Stimulated activated CD4-positive, alpha-beta T cell treated with anti-CD3 and anti-CD28 coated beads, Interleukin-12 subunit alpha, Interleukin-12 subunit beta, amount 100 ng/mL, for 24 hours (primary cell): Measurements from ENCODE around the gene E2F7.
"Not testable (repeated sequence)": the region's sequence is repeated elsewhere in the genome, so short reads cannot be mapped to it uniquely, and the experiment has no call there.

Experiments
- DNase-seq, 2 experiments: peaks; one replicate each; pipeline ENCODE4 v3.0.0-alpha.2; 2020; ENCODE audit warnings: low read depth in 2 of 2

Gene E2F7, protein sequence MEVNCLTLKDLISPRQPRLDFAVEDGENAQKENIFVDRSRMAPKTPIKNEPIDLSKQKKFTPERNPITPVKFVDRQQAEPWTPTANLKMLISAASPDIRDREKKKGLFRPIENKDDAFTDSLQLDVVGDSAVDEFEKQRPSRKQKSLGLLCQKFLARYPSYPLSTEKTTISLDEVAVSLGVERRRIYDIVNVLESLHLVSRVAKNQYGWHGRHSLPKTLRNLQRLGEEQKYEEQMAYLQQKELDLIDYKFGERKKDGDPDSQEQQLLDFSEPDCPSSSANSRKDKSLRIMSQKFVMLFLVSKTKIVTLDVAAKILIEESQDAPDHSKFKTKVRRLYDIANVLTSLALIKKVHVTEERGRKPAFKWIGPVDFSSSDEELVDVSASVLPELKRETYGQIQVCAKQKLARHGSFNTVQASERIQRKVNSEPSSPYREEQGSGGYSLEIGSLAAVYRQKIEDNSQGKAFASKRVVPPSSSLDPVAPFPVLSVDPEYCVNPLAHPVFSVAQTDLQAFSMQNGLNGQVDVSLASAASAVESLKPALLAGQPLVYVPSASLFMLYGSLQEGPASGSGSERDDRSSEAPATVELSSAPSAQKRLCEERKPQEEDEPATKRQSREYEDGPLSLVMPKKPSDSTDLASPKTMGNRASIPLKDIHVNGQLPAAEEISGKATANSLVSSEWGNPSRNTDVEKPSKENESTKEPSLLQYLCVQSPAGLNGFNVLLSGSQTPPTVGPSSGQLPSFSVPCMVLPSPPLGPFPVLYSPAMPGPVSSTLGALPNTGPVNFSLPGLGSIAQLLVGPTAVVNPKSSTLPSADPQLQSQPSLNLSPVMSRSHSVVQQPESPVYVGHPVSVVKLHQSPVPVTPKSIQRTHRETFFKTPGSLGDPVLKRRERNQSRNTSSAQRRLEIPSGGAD

DNA sequence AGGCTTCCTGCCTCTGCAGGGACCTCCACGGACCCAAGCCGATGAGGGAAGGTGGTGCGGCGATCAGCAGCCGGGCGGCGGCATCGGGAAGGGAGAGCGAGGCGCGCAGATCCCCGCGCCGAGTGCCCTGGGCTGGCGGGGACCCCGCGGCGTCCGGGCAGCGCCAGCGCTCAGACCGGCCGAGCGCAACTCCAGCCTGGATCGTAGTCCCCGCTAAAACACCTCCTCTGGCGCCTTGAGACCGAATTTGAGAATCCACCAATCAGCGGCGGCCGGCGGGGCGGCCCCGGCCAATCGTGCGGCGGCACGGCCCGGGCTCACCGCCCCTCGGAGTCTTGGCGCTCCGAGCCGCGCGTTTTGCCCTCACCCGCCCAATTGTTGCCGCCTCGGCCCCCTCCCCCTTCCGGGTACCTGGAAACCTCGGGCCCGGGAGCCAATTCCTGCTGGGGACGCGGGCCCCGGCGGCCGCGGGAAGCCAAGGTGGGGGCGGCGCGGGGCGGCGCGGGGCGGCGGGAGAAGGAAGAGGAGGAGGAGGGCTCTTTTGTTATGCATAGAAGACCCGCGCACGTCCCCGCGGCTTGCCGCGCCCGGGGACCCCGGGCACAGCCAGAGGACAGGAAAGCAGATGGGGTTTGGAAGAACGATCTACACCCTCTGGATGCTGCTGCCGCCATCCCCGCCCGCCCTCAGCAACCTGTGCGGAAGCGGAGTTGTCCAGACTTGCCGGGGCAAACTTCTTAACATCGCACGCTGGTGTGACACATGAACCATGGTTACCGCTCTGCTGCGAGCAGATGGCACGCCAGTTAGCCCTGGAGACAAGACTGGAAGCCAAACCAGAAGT is at the start of gene E2F7:
Gene E2F7, minus strand, starts transcription at position 209 of the 844 bp plus-strand sequence. CDS start 934 bp downstream, outside the sequence.
- DNase-seq, result peak; percentile 72 to 85

DNA sequence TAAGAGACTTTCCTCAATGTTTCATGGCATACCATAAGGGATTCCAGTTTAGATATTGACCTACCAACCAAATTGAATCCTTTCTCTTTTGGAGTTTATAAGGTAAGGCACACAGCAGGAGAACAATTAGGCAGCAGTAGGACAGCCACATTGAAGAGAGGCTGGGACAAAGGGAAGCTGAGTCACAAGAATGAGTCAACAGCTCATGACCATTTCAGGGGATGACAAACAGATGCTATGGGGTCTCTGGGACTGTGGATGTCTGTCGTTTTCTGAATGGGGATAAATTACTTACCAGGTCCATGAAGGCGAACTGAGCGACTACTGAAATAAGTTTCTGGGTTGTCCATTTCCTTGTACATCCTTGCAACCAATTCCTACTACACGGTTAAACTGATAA is 48.6 kb upstream of the E2F7 start:
- DNase-seq, result no peak

DNA sequence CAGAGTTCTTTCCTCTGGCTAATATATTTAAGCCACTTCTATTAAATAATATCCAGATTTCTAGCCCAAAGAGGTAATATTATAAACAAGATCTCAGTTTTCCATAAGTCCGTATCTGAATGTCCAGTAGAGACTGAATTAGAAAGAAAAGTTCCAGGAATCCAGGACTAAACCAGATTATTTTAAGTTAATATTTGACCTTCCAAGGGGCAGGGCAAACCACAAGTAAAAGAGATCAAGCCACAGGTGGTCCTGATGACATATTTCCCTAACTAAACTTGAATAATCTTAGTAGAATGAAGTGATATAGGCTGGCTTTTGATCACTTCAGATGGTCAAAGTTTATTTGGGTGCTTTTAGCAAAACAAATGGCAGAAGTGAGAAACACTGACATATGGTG is 43.3 kb upstream of the E2F7 start:
- DNase-seq, result no peak

DNA sequence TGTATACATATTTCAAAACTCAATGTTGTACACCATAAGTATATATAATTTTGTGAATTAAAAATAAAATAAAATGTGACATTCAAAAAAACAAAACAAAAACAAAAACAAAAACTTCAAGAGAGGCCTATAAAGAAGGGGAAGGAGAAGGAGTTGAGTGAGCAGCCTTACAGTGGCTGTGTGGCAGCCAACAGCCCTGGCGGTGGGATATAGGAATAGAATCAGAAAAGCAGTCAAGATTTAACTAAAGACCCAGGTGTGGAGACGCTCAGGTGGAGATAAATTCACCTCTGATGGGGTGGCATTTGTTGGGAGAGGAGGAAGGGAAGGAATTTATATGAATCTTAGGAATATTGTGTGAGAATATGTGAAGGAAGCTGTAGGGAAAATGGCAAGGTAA is 41.8 kb upstream of the E2F7 start:
- no peak for DNase-seq

DNA sequence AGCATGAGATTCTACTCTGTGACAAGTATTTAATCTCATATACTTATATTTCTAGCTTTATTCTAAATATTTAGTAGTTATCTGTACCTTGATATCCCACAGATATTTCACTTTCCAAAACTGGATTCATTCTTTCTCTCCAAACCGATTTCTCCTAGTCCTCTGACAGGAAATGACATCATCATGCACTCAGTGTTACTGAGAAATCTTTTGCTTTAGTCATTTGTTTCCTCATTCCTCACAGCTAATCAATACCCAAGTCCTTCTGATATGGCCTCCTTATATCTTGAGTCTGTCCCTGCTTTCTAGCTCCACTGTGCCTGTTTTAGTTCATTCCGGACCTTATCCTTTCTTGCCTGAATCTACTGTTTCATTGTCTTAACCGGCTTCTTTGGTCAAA is 39.4 kb upstream of the E2F7 start:
- no peak for DNase-seq

DNA sequence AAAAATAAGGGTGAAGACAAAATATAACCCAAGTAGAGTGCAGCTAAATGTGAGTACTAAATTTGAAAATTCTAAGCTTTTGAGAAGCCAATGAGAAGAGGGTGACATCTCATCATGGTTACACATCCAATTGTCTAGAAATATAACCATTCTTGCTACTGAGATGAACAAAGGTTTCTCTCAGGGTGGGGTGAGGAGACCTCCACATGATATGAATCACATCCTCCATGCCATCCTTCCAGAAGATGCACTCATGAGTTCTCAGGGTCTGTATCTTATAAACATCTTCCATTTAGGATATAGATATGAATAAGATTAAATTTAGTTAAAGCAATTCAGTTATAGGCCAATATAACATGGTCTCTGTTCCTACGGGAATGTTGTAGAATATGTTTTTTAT is 38.9 kb upstream of the E2F7 start:
- DNase-seq, result no peak

DNA sequence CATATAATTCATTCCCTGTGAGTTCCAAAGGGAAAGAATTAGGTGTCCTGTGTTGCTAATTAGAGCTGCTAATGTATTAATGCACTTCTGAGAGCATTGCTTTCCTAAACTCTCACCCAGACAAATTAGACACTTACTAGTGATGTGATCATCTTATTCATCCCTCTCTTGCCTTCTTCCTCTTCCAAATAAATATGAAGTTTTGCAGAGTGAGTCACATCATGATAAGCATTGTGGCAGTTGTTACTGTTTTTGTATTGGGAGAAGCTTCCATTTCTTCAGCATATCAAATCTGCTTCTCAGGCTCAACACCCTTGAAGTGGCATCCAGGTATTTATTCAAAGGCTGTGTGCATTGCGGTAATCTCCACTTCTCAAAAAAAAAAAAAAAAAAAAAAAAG is 37.3 kb upstream of the E2F7 start:
- no peak for DNase-seq

DNA sequence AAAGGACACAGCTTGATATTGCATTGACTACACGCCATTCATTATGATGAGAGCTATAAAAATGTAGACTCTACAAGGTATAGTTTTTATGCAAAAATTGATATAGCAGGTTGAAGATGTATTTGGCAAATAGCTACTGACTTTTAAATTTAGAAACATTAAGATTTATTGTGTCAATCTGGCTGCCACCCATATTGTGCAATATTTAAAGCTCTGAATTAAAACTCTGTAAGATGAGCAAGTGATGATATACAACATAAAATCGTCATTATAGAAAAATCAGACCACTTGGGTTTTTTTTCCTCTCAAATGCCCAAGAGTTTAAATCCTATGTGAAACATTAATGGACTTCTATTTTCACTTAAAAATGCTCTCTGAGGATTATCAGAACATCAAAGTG is 36.8 kb upstream of the E2F7 start:
- no peak for DNase-seq

DNA sequence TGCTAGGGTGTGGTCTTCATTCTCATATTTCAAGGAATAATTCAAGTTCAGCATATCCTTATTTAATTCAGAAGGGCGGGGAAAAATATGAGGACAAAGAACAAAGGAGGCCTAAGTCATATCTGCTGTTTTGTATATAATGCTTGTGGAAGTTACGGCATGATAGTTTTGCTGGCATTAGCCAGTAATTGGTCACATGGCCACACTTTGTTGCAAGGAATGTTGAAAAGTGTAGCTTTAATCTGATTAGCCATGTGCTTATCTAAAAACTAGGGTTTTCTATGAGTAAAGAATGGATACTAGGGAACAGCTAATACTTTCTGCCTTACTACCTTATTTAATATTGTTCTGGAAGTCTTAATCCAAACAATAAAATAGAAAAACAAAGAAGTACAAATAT is 34.4 kb upstream of the E2F7 start:
- no peak for DNase-seq

DNA sequence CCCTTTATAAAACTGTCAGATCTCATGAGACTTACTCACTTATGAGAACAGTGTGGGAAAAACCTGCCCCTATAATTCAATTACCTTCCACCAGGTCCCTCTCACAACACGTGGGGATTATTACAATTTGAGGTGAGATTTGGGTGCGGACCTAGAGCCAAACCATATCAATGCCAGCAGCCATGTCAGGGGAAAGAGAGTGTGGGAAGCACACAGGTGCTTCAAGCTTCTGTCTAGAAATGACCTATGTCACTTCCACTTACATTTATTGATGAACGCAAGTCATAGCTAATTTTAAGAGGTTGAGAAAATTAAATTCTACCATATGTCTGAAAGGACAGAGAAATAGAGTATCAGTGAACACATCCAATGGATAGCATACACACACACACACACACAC is 32.5 kb upstream of the E2F7 start:
- no peak for DNase-seq

DNA sequence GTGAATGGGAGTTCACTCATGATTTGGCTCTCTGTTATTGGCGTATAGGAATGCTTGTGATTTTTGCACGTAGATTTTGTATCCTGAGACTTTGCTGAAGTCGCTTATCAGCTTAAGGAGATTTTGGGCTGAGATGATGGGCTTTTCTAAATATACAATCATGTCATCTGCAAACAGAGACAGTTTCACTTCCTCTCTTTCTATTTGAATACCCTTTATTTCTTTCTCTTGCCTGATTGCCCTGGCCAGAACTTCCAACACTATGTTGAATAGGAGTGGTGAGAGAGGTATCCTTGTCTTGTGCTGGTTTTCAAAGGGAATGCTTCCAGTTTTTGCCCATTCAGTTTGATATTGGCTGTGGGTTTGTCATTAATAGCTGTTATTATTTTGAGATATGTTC is 26.9 kb upstream of the E2F7 start:
- not testable (repeated sequence) for DNase-seq

DNA sequence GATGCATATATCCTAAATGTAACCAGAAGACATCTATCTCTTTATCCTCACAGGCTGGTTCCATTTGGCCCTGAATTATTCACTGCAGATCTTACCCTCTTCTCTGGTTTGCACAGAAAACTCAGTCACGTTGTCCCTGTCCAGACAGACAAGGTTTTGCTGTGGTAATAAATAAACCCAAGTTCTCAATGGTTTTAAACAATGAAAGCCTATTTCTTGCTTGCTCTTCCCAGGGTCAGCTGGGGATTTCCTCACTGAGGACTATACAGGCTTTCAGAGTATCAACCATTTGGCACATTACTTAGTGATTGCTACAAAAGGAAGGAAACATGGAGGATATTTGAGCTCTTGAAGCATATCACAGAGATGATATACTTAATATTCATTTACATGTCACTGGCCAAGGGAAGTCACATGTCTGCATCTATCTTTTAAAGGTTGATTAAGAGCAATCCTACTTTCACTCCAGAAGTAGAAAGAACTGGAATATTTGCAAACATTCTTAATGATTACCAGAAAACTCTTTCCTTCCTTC is 24.4 kb upstream of the E2F7 start:
- DNase-seq, result no peak

DNA sequence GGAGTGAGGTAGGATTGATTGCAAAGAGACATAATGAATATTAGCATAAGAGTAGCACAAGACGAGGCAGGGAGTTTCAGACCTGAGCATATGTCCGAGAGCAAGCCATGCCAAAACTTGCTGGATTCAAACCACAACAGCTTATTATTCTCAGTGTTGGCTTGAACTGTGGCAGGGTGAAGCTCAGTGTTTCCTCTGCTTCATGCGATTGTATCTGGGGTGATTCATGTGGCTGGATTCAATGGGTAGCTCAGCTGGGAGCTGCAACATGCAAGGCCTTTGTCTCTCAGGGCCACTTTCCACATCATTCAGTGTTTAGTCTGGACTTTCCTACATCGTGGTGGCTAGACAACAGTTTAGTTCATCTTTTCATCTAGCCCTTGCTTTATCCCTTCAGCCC is 22.1 kb upstream of the E2F7 start:
- DNase-seq, result no peak

DNA sequence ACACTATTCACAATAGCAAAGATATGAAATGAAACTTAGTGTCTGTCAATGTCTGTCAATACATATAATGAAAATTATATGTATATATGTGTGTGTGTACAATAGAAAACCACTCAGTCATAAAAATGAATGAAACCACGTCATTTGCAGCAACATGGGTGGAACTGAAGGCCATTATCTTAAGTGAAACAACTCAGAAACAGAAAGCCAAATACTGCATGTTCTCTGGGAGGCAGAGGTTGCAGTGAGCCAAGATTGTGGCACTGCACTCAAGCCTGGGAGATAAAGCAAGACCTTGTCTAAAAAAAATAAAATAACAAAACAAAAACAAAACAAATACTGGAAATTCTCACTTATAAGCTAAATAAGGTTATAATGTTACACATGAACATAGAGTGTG is 16.7 kb upstream of the E2F7 start:
- no peak for DNase-seq

DNA sequence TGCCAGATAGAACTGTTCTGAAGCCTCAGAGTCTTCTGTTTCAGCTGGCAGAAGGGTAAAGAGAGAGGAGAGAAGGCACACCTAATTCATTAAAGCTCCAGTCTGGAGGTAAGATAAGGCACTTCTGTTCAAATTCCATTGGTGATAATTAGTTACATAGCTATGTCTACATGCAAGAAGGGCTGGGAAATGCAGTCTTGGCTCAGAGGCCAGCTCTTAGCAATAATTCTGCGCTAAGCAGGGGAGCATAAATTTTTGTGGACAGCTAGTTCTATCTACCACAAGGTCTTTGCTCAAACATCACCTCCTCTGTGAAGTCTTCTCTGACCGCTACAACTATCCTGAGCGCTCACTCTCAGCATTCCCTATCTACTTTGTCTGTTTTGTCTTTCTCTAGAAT is 14.3 kb upstream of the E2F7 start:
- DNase-seq, result no peak

DNA sequence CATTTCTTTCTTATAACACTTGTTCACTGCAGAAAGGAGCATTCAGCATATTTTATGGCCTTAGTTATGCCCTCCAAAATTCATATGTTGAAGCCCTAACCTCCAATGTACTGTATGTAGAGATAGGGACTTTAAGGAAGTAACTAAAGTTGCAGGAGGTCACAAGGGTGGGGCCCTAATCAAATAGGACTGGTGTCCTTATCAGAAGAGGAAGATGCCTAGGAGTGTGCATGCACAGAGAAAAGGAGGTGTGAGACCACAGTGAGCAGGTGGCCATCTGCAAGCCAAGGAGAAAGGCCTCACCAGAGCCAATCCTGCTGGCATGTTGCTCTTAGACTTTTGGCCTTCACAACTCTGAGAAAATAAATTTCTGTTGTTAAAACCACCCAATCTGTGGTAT is 12.9 kb upstream of the E2F7 start:
- DNase-seq, result no peak

DNA sequence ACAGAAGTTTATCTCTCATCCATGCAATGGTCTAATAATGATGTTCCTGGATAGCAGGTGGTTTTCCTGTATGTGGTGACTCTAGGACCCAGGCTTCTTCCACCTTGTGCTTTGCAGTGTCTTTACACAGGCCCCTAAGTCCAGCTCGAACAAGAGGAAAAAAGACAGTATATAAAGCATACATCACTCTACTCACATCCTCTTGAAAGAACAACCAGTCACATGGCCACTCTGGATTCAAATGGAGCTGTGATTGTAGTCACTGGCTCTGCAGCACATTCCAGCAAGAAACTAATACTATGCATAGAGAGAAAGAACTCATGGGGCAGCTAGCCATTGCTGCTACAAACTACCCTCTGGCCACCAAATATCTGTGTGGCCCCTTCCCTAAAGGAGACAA is 11.5 kb upstream of the E2F7 start:
- DNase-seq, result no peak

DNA sequence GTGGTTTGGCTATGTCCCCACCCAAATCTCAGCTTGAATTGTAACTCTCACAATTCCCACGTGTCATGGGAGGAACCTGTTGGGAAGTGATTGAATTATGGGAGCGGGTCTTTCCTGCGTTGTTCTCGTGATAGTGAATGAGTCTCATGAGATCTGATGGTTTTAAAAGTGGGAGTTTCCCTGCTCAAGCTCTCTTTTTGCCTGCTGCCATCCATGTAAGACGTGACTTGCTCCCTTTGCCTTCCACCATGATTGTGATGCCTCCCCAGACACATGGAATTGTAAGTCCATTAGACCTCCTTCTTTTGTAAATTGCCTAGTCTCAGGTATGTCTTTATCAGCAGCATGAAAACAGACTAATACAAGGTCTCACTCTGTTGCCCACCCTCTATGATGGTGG is 8.5 kb upstream of the E2F7 start:
- DNase-seq, result not testable (repeated sequence)

DNA sequence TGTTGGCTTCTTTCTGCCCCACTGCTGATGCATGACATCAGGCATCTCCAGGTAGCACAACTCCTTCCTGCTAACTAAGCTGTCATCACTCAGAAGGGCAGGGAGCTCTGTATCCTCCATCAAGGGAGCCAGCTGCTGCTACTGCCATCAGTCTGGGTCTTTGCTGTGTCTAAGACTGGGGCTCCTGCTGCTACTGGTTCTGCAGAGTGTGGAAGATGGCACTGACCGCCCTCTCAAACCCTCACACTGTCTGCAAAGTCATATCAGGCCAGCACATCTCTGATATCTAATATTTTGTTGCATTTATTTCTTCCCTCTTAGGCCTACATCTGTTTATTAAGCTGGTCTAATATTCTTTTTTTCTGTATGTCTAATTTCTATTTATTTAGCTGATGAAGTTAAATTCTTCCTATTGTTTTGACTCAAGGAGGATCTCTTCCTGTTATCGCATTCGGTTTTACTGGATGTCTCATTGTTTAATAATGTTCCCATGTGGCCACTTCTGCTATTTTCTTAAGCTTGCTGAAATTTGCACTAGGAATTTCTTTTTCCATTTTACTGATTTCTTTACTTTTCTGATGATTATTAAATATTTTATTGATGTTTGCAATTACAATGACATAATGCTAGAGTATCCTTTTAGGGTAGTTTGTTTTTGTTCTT is 7.6 kb upstream of the E2F7 start:
- DNase-seq, result no peak

DNA sequence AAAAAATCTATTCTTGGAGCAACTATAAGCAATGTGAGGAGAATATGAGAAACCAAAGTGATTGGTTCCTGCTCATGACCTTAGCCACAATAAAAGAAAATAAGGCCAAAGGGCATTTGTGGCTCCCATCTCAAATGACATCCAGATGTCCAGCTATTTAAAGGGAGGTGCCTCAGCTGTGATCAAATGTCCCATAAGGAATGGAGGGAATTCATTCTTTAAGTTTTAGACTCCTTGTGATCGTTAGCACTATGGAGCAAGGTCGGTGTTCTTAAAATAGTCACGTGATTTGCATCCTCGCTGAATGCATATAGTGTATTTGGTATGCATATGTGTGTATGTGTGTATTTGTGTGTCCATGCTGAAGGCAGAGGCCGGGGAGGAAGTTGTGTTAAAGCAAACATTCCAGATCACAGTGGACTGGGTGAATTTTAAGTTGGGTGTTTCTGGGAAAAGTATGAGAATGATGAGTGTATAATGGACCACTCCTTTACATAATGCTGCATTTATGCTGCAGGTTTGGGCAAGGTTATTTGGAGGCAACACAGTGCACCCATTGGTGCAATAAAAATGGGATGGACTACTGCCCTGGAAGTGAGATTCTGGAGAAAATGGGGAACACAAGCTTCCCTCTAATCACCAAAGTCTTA is 5.6 kb upstream of the E2F7 start:
- DNase-seq, result no peak

DNA sequence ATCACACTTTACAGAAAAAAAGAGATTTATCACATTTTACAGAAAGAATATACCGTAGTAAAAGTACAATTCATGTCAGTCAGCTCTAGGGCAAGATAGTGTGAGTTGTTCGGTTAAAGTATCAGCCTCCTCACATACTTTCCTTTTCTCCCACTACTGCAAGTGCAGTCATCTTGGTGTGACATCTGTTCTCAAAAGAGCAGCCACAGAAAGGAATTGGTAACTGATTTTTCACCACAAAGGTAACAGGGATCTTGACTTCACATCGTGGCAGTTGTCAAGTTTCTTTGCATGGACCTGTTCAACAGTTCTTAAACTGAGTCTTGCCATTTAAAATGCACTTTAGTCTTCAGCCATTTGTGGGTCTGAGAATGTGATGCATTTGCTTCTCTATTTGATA is 5.0 kb upstream of the E2F7 start:
- no peak for DNase-seq
